HAP-1 (cell line): ENCODE measurements around the gene USP32.

Experiments used
- DNase-seq, 2 experiments: peaks; one replicate each; pipeline ENCODE4 v3.0.0-alpha.2; 2016 to 2020; ENCODE audit warnings: low spot score in 2 of 2
- H3K27me3 ChIP-seq: fragments of 250-450 bp; sonication (Bioruptor Pico); 2 replicates; pipeline ENCODE4 v1.5.1; 2020; ENCODE audit warnings: low read depth, mild to moderate bottlenecking, moderate library complexity
- H3K36me3 ChIP-seq: fragments of 250-450 bp; sonication (Bioruptor Pico); replicated peaks from 2 replicates; pipeline ENCODE4 v1.5.1; 2020; ENCODE audit warnings: mild to moderate bottlenecking
- H3K4me1 ChIP-seq: fragments of 250-450 bp; sonication (Bioruptor Pico); 2 replicates; pipeline ENCODE4 v1.5.1; 2020; ENCODE audit warnings: mild to moderate bottlenecking
- H3K4me3 ChIP-seq: fragments of 250-450 bp; sonication (Bioruptor Pico); 2 replicates; pipeline ENCODE4 v1.5.1; 2020; ENCODE audit warnings: mild to moderate bottlenecking, moderate library complexity
- H3K9me3 ChIP-seq: fragments of 250-450 bp; sonication (Bioruptor Pico); 2 replicates; pipeline ENCODE4 v1.5.1; 2020; ENCODE audit warnings: mild to moderate bottlenecking, moderate library complexity
- in situ Hi-C: fragments of 300-500 bp; cut with MboI; formaldehyde crosslinking; loops from 3 replicates; pipeline ENCODE4 v1.14.3; 2020; ENCODE audit warnings: low sequenced_read_pairs, inconsistent platforms, mixed read lengths

The USP32 gene

GRCh38 chr17:60139438-60140285 is 252.3 kb downstream of the USP32 start:
- no peak overlapping the region for H3K4me3 ChIP-seq
- no peaks in the 10 kb centered on the region for H3K36me3 ChIP-seq
- H3K9me3 ChIP-seq, result no peaks in the 10 kb centered on the region
- no peaks in the 10 kb centered on the region; the same call in 1 of the 2 replicates for H3K27me3 ChIP-seq
- H3K4me1 ChIP-seq, result peaks cover 15% of the 10 kb centered on the region
- in situ Hi-C loops, result loop anchor here (25.0 kb wide), 2 partner anchors 273 to 498 kb away; partner anchors contain the start of gene CHCT1
- peak; percentile 20 to 86 for DNase-seq

DNA sequence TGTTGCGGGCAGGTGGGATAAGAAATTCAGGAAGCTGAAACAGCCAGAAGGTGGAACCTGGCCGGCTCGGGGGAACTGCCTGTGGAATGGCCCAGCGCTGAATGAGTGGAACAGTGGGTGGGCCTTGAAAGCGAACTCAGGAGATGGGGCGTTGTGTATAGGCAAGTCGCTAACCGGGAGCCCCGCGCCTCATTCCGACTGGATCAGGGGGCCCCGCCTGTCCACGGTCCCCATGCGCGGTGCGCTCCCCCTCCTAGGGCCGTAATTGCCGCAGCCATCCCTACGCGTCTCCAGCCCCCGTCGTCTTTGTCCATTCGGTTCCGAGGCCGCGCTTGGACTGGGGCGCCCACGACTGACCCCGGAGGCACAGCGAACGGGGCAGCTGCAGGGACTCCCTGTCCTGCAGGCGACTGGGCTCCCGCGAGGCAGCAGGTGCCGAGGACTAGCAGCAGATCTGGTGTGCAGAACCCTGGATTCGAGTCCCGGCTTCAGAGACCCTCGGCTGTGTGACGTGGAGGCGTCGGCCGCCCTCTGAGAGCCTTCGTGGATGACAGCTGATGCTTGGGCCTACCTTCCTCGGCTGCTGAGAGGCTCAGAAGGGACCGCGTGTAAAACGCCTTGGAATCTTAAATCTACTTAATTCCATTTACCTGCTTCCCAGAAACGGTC is 253.0 kb downstream of the USP32 start:
- H3K27me3 ChIP-seq, result no peaks in the 10 kb centered on the region; the same call in 1 of the 2 replicates
- peaks cover 15% of the 10 kb centered on the region for H3K4me1 ChIP-seq
- in situ Hi-C loops, result loop anchor here (25.0 kb wide), 2 partner anchors 273 to 498 kb away; partner anchors contain the start of gene CHCT1
- no peaks in the 10 kb centered on the region for H3K9me3 ChIP-seq
- no peak overlapping the region for H3K4me3 ChIP-seq
- DNase-seq, result no peak
- H3K36me3 ChIP-seq, result no peaks in the 10 kb centered on the region

DNA sequence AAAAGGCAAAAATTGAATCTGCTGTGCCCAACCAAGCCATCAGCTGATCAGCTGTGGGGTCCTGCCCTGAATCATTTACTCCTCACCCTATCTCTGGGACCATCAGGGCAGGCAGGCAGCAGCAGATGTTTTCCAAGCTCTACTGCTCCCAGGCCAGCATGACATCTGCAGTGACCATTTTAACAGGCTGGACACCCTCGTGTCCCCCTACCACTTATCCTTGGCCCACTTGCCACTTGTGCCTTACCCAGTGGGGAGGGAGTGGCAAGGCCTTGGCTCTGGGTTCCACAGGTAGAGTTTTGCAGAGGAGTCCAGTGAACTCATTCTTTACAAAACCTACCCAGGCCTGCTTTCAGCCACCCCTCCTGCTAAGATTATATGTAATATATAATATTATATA is 254.2 kb downstream of the USP32 start:
- in situ Hi-C loops, result loop anchor here (25.0 kb wide), 2 partner anchors 275 to 500 kb away; partner anchors contain the start of gene CHCT1
- no peaks in the 10 kb centered on the region; the same call in 1 of the 2 replicates for H3K27me3 ChIP-seq

DNA sequence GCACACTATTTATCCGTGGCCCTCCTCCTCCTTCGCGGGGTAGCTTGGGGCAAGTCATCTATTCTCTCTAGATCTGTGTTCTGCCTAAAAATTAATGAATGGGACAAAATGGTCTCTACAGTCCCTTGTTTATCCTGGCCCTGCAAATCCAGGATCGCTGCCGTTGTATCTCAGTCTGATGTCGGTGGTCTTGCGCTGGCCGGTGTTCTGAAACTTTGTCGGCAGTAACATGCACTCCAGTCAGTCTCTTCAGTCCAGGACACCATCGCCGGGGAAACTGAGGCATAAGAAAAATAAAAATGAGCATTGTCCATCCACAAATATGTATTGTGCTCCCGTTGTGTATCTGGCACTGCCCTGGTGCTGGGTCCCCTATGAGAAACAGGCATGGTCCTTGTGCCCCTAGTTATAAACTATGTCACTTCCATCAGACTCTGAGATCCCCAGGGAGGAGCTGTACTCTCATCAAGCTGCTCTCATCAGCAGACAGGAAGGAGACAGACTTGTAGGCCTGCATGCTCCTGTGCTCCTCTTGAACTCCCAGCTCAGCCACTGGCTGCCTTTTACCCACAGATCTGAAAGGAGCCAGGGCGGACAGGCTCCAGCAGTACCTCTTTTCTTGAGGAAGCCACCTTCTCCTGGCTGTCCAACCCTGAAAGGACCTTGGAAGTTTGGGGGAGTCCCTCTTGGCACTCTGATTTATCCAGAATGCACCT is 255.8 kb downstream of the USP32 start:
- peak overlapping the region; percentile 63 for H3K4me3 ChIP-seq
- no peaks in the 10 kb centered on the region for H3K36me3 ChIP-seq
- in situ Hi-C loops, result loop anchor here (25.0 kb wide), 2 partner anchors 276 to 501 kb away; partner anchors contain the start of gene CHCT1
- peaks cover 3% of the 10 kb centered on the region; the same call in 1 of the 2 replicates for H3K4me1 ChIP-seq
- no peak for DNase-seq
- H3K27me3 ChIP-seq, result no peaks in the 10 kb centered on the region; the same call in 1 of the 2 replicates
- no peaks in the 10 kb centered on the region for H3K9me3 ChIP-seq

More for the DNA sequence above, 254.2 kb downstream of the USP32 start:
- H3K4me3 ChIP-seq, result no peak overlapping the region
- H3K36me3 ChIP-seq, result no peaks in the 10 kb centered on the region
- no peak for DNase-seq
- H3K4me1 ChIP-seq, result peaks cover 10% of the 10 kb centered on the region
- H3K9me3 ChIP-seq, result no peaks in the 10 kb centered on the region

GRCh38 chr17:60135151-60135950 is 256.6 kb downstream of the USP32 start:
- H3K36me3 ChIP-seq, result no peaks in the 10 kb centered on the region
- H3K9me3 ChIP-seq, result no peaks in the 10 kb centered on the region
- H3K4me1 ChIP-seq, result peaks cover 3% of the 10 kb centered on the region; the same call in 1 of the 2 replicates
- peak overlapping the region; percentile 63 for H3K4me3 ChIP-seq
- peak; percentile 88 to 93 for DNase-seq
- in situ Hi-C loops, result loop anchor here (25.0 kb wide), 2 partner anchors 277 to 502 kb away; partner anchors contain the start of gene CHCT1
- no peaks in the 10 kb centered on the region; the same call in 1 of the 2 replicates for H3K27me3 ChIP-seq

GRCh38 chr17:60134396-60135150 is 257.4 kb downstream of the USP32 start:
- no peak for DNase-seq
- in situ Hi-C loops, result loop anchor here (25.0 kb wide), 2 partner anchors 278 to 503 kb away; partner anchors contain the start of gene CHCT1
- no peaks in the 10 kb centered on the region for H3K9me3 ChIP-seq
- H3K4me1 ChIP-seq, result peaks cover 3% of the 10 kb centered on the region; the same call in 1 of the 2 replicates
- H3K36me3 ChIP-seq, result no peaks in the 10 kb centered on the region
- no peaks in the 10 kb centered on the region for H3K27me3 ChIP-seq
- H3K4me3 ChIP-seq, result peak overlapping the region; percentile 63

GRCh38 chr17:60130466-60130865 is 261.5 kb downstream of the USP32 start:
- Histone ChIP-seq H3K27me3 (no peaks in the 10 kb centered on the region), H3K36me3 (no peaks in the 10 kb centered on the region), H3K4me3 (no peak overlapping the region), H3K9me3 (no peaks in the 10 kb centered on the region), H3K4me1 (no peaks in the 10 kb centered on the region; the same call in 1 of the 2 replicates)
- no peak for DNase-seq
- in situ Hi-C loops, result loop anchor here (25.0 kb wide), 2 partner anchors 282 to 507 kb away; partner anchors contain the start of gene CHCT1

DNA sequence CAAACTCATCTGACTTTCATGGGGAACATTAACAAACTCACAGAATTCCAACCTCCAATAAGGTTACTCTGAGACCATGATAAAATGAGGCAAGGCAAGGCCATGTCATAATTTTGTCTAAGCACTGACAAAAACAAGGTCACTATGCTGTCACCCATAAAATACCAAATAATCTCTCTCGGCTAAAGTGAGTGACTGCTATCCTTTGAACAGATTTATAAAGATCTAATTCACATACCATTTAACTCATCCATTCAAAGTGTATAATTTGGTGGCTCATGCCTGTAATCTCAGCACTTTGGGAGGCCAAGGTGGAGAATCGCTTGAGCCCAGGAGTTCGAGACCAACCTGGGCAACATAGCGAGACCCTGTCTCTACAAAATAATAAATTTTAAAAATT is 262.8 kb downstream of the USP32 start:
- no peak overlapping the region for H3K4me3 ChIP-seq
- no peaks in the 10 kb centered on the region for H3K36me3 ChIP-seq
- H3K4me1 ChIP-seq, result no peaks in the 10 kb centered on the region; the same call in 1 of the 2 replicates
- no peaks in the 10 kb centered on the region for H3K27me3 ChIP-seq
- no peak for DNase-seq
- H3K9me3 ChIP-seq, result no peaks in the 10 kb centered on the region
- in situ Hi-C loops, result loop anchor here (25.0 kb wide), 2 partner anchors 283 to 508 kb away; partner anchors contain the start of gene CHCT1
